Type B pancreatic cell (in vitro differentiated cells): ENCODE data around the gene SPON1. TPM values are rescaled to one million over a fixed set of nuclear protein-coding genes. Genes with fewer than 3 reads are reported as not detected.
"Not testable (repeated sequence)": the region's sequence is repeated elsewhere in the genome, so short reads cannot be mapped to it uniquely, and the experiment has no call there.

ENCODE experiments used
- DNase-seq: peaks from one replicate; pipeline ENCODE4 v3.0.0; 2021; ENCODE audit warnings: mixed read lengths; ENCODE audit not compliant: unreplicated experiment; ENCODE audit errors: extremely low spot score
- H3K27ac Mint-ChIP-seq: 2 replicates; pipeline ENCODE4 v1.8.0; 2021; ENCODE audit warnings: mild to moderate bottlenecking, mixed read lengths
- H3K27me3 Mint-ChIP-seq: 2 replicates; pipeline ENCODE4 v1.8.0; 2021; ENCODE audit warnings: mixed read lengths
- H3K36me3 Mint-ChIP-seq: 2 replicates; pipeline ENCODE4 v1.8.0; 2021; ENCODE audit warnings: mixed read lengths
- H3K4me1 Mint-ChIP-seq: one replicate; pipeline ENCODE4 v1.8.0; 2021; ENCODE audit warnings: mixed read lengths; ENCODE audit not compliant: unreplicated experiment
- H3K4me3 Mint-ChIP-seq: 2 replicates; pipeline ENCODE4 v1.8.0; 2021; ENCODE audit warnings: mild to moderate bottlenecking, mixed read lengths
- H3K9me3 Mint-ChIP-seq: 2 replicates; pipeline ENCODE4 v1.8.0; 2021; ENCODE audit warnings: mixed read lengths
- total RNA-seq: library from RNA; stranded (reverse); gene quantifications from 2 replicates; pipeline ENCODE4 v1.2.1, GENCODE V29; 2021; ENCODE audit warnings: low replicate concordance
- TF ChIP-seq, protein P1 (sequence below): fragments of 200-600 bp; sonication (generic); conservative IDR thresholded peaks from 2 replicates; pipeline ENCODE4 v1.5.0; 2021; ENCODE audit warnings: antibody characterized with exemption, mild to moderate bottlenecking

SPON1 gene
- total RNA-seq, 1 donor from 2014 or later, result 31.7 TPM

DNA sequence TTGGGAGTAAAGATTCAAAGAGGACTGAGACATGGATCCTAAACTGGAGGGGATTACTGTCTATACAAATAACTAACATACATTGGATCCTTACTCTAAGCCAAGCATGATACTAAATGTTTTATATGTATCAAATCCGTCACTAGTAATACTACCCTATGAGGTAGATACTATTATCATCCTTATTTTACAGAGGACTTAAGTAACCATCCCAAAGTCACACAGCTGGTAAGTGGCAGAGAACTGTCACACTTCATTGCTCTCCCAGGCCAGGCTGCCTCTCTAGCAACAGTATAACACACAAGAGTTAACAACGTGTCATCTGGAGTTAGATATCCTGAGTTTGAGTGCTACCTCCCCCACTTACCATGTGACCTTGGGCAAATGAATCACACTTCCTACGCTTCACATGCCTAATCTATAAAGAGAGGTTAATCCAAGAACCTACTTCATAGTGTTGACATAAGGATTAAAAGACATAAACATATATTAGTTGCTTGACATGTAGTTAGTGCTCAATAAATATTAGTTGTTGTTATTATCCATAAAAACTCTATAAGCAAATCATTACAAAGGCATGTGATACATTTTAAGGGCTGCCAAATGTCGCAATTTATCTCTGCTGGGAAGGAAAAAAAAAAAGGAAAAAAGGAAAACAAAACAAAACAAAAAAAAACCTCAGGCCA, 33.8 kb upstream of the SPON1 start:
- Mint-ChIP-seq H3K36me3 (no peaks in the 10 kb centered on the region), H3K27ac (no peak overlapping the region)
- TF ChIP-seq, protein P1, sequence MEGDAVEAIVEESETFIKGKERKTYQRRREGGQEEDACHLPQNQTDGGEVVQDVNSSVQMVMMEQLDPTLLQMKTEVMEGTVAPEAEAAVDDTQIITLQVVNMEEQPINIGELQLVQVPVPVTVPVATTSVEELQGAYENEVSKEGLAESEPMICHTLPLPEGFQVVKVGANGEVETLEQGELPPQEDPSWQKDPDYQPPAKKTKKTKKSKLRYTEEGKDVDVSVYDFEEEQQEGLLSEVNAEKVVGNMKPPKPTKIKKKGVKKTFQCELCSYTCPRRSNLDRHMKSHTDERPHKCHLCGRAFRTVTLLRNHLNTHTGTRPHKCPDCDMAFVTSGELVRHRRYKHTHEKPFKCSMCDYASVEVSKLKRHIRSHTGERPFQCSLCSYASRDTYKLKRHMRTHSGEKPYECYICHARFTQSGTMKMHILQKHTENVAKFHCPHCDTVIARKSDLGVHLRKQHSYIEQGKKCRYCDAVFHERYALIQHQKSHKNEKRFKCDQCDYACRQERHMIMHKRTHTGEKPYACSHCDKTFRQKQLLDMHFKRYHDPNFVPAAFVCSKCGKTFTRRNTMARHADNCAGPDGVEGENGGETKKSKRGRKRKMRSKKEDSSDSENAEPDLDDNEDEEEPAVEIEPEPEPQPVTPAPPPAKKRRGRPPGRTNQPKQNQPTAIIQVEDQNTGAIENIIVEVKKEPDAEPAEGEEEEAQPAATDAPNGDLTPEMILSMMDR, result no peak

DNA sequence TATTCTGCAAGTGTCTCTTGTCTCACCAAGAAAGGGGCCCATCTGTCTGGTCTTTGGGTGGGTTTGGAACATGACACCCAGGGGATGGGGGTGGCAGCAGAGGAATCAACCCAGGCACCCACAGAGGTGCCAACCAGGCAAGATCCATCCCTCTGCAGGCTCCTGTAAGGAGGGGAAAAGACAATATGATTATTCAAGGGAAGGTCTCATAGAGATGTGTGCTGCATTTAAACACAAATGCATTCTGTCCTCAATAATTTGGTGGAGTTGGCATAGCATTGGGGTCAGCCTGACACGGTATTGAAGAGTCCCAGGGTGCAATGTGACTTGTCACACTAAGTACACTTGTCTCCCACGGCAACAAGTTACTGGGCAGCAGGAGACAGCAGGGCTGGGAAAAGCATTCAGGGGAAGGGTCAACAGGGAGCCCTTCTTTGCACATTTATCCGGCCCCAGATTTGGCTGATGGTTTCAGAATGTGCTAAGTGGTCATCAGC, 33.1 kb upstream of the SPON1 start:
- no peak for DNase-seq
- Mint-ChIP-seq H3K4me1 (peaks cover 9% of the 10 kb centered on the region), H3K27me3 (no peaks in the 10 kb centered on the region), H3K9me3 (peaks cover 3% of the 10 kb centered on the region), H3K36me3 (no peaks in the 10 kb centered on the region), H3K27ac (peak overlapping the region; percentile 8), H3K4me3 (no peak overlapping the region)
- TF ChIP-seq, protein P1, result no peak

More for the DNA sequence above, 33.8 kb upstream of the SPON1 start:
- no peak for DNase-seq
- Mint-ChIP-seq H3K4me3 (no peak overlapping the region), H3K4me1 (peaks cover 9% of the 10 kb centered on the region), H3K27me3 (no peaks in the 10 kb centered on the region), H3K9me3 (peaks cover 3% of the 10 kb centered on the region)

DNA sequence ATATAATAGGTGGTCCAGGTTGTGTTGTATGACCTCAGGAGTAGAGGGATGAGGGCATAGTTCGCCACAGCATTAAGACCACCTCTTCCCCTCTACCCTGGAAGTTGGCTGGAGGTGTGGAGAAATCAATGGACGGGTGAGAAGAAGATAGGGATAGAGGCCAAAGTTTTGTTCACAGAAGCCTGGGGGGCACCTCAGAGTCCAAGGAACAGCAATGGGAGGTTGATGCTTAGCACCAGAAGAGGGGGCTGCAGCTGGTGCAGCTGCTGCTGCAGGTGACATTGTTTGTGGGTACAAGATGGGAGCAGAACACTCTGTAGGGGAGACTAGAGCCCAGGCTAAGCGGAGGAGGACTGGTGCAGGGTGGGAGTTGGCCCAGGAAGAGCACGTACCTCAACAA, 31.2 kb upstream of the SPON1 start:
- peaks cover 3% of the 10 kb centered on the region for H3K9me3 Mint-ChIP-seq
- H3K4me3 Mint-ChIP-seq, result no peak overlapping the region
- H3K4me1 Mint-ChIP-seq, result peaks cover 9% of the 10 kb centered on the region
- no peaks in the 10 kb centered on the region for H3K27me3 Mint-ChIP-seq
- no peak overlapping the region for H3K27ac Mint-ChIP-seq
- TF ChIP-seq, protein P1, result no peak
- DNase-seq, result no peak
- H3K36me3 Mint-ChIP-seq, result no peaks in the 10 kb centered on the region

DNA sequence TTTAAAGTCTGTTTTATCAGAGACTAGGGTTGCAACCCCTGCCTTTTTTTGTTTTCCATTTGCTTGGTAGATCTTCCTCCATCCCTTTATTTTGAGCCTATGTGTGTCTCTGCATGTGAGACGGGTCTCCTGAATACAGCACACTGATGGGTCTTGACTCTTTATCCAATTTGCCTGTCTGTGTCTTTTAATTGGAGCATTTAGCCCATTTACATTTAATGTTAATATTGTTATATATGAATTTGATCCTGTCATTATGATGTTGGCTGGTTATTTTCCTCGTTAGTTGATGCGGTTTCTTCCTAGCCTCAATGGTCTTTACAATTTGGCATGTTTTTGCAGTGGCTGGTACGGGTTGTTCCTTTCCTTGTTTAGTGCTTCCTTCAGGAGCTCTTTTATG, 25.4 kb upstream of the SPON1 start:
- not testable (repeated sequence) for H3K4me1 Mint-ChIP-seq, H3K27me3 Mint-ChIP-seq, H3K27ac Mint-ChIP-seq, DNase-seq, H3K9me3 Mint-ChIP-seq, H3K4me3 Mint-ChIP-seq, H3K36me3 Mint-ChIP-seq

GRCh38 chr11:13938829-13939228, 23.7 kb upstream of the SPON1 start:
- not testable (repeated sequence) for H3K9me3 Mint-ChIP-seq, H3K4me1 Mint-ChIP-seq, DNase-seq, H3K4me3 Mint-ChIP-seq, H3K27me3 Mint-ChIP-seq, H3K27ac Mint-ChIP-seq, H3K36me3 Mint-ChIP-seq

DNA sequence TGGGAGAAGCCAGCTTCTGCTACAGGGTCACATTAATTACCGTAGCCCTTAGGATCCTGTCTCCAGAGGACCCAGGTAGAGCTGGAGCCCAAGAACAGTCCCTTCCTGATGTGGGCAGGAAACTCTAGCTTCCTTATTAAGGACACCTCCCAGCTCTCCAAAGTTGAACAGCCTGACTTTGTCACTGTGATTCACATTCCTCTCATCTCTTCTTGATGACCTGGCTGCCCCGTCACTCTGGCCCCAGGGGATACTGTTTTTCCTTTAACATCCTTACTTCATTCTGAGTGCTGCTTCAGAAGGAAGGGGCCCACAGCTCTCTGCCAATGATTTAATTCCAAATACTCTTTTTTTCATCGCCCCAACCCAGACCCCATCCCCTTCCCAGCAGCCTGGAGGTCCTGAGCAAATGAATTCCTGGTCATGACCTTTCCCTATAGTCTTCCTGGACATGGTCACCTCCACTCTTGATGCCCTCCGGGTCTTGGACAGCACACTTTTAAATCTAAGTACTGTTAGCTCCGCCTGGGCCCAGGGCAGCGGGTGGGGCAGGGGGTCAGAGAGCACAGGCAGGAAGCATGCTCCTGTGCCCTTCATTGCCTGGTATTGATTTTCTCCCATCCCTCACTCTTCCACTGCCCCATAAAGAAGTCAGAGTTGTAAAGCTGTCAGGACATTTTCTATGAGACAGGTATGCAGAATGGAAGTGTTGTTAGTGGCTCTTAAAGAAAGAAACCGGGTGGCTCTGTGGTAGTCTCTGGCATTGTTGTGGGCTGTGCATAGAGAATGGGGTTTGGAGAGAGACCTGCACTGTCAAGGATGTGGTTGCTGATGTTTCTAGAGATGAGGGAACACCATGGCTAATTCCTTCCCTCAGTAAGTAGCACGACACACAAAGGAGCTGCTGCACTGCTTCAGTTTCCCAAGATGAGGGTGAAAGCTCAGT, 22.3 kb upstream of the SPON1 start:
- TF ChIP-seq, protein P1, result no peak
- Mint-ChIP-seq H3K4me3 (no peak overlapping the region), H3K9me3 (no peaks in the 10 kb centered on the region), H3K27ac (no peak overlapping the region), H3K4me1 (peaks cover 13% of the 10 kb centered on the region), H3K36me3 (no peaks in the 10 kb centered on the region), H3K27me3 (peaks cover 5% of the 10 kb centered on the region)
- no peak for DNase-seq
